GM12878 (cell line): Measurements from ENCODE around the gene HTT-AS. TPM values are rescaled to one million over a fixed set of nuclear protein-coding genes. Genes with fewer than 3 reads are reported as not detected.

Experiments used
- ATAC-seq: fragments of 200-7000 bp; cut with Tn5 transposase; 3 replicates; pipeline ENCODE4 v1.9.1; 2020; ENCODE audit warnings: mild to moderate bottlenecking, moderate library complexity
- BruUV-seq: library from RNA; stranded (reverse); fragments of 400-500 nt; replicated peaks from 2 replicates; lab custom pipeline; 2021; lab: Mats Ljungman, UMichigan
- CTCF ChIA-PET: fragments of 300-600 bp; sonication (Branson Sonifier 250); formaldehyde crosslinking; extraction: SDS; loops from one replicate; lab custom pipeline; 2021; ENCODE audit warnings: inconsistent platforms; lab: Yijun Ruan, JAX
- POLR2A ChIA-PET: fragments of 350-600 bp; formaldehyde crosslinking; extraction: SDS; loops from one replicate; lab custom pipeline; 2021; ENCODE audit warnings: inconsistent platforms; lab: Charles Lee
- RAD21 ChIA-PET: fragments of 300-600 bp; sonication (Branson Sonifier 250); formaldehyde crosslinking; loops from one replicate; lab custom pipeline; 2023; ENCODE audit warnings: antibody characterized with exemption; ENCODE audit not compliant: unreplicated experiment; lab: Charles Lee
- SMC1A ChIA-PET: fragments of 300-600 bp; sonication (Branson Sonifier 250); formaldehyde crosslinking; loops from one replicate; lab custom pipeline; 2023; ENCODE audit not compliant: unreplicated experiment, uncharacterized antibody; lab: Charles Lee
- DNase-seq: peaks from one replicate; pipeline ENCODE4 v3.0.0-alpha.2; 2011; ENCODE audit warnings: low read depth, low spot score
- FAIRE-seq: peaks from 3 replicates; lab custom pipeline; 2011; peaks lifted over from hg19 to GRCh38; lab: Jason Lieb, UNC
- H2AFZ ChIP-seq: 2 replicates; pipeline ENCODE4 v1.6.0; 2011; ENCODE audit warnings: low read depth, low read length, control low read depth; ENCODE audit not compliant: control insufficient read depth
- H3K27ac ChIP-seq: 2 replicates; pipeline ENCODE4 v1.5.1; 2011; ENCODE audit warnings: control low read depth; ENCODE audit not compliant: control insufficient read depth, insufficient read depth
- H3K27me3 ChIP-seq, 2 experiments: replicated peaks in 1 of 2; 2 replicates each; pipeline versions ENCODE4 v1.6.0 to v1.6.1; 2011; ENCODE audit warnings: low read length in 1 of 2; ENCODE audit not compliant: control insufficient read depth in 2 of 2, insufficient read depth in 2 of 2
- H3K36me3 ChIP-seq, 2 experiments: 2 replicates each; pipeline ENCODE4 v1.5.1; 2011; ENCODE audit warnings: low read length in 1 of 2; ENCODE audit not compliant: control insufficient read depth in 2 of 2, insufficient read depth in 2 of 2
- H3K4me1 ChIP-seq: 2 replicates; pipeline ENCODE4 v1.6.1; 2011; ENCODE audit warnings: mild to moderate bottlenecking, low read length, moderate library complexity, mixed read lengths; ENCODE audit not compliant: control insufficient read depth, insufficient read depth
- H3K4me2 ChIP-seq: 2 replicates; pipeline ENCODE4 v1.6.0; 2011; ENCODE audit warnings: control low read depth; ENCODE audit not compliant: control insufficient read depth, insufficient read depth
- H3K4me3 ChIP-seq: fragments of 200-600 bp; sonication (generic); 2 replicates; pipeline ENCODE4 v1.5.1; 2016
- H3K79me2 ChIP-seq: 2 replicates; pipeline ENCODE4 v1.6.0; 2011; ENCODE audit warnings: low read length; ENCODE audit not compliant: control insufficient read depth, insufficient read depth
- H3K9ac ChIP-seq: 2 replicates; pipeline ENCODE4 v1.8.0; 2011; ENCODE audit warnings: low read length, control low read depth, mixed read lengths; ENCODE audit not compliant: control insufficient read depth, insufficient read depth
- H3K9me3 ChIP-seq: replicated peaks from 3 replicates; pipeline ENCODE4 v1.5.1; 2011; ENCODE audit warnings: mild to moderate bottlenecking, low read length; ENCODE audit not compliant: control insufficient read depth, insufficient read depth
- H4K20me1 ChIP-seq: 2 replicates; pipeline ENCODE4 v1.6.0; 2011; ENCODE audit not compliant: control insufficient read depth, insufficient read depth
- FOS ChIP-seq: IDR thresholded peaks from 3 replicates; pipeline ENCODE4 v1.6.1; 2011; ENCODE audit warnings: borderline replicate concordance; ENCODE audit not compliant: insufficient read length; ENCODE audit errors: extremely low read depth
- HDAC2 ChIP-seq: fragments of 200-600 bp; sonication (generic); IDR thresholded peaks from 2 replicates; pipeline ENCODE4 v1.6.1; 2017
- IKZF2 ChIP-seq, 2 experiments: fragments of 450-650 bp; IDR thresholded peaks; 2 replicates each; pipeline ENCODE4 v1.6.1; 2017; ENCODE audit warnings: mild to moderate bottlenecking in 2 of 2, moderate library complexity in 2 of 2
- NBN ChIP-seq: fragments of 450-650 bp; IDR thresholded peaks from 2 replicates; pipeline ENCODE4 v1.6.1; 2016
- POLR2A ChIP-seq: IDR thresholded peaks from 2 replicates; pipeline ENCODE4 v1.6.1; 2011; ENCODE audit warnings: low read depth, mild to moderate bottlenecking, low read length
- RAD21 ChIP-seq: IDR thresholded peaks from 2 replicates; pipeline ENCODE4 v1.6.1; 2011; ENCODE audit warnings: mild to moderate bottlenecking, low read depth, low read length, moderate library complexity; ENCODE audit not compliant: insufficient read depth
- RBBP5 ChIP-seq: fragments of 200-600 bp; sonication (generic); conservative IDR thresholded peaks from 2 replicates; pipeline ENCODE4 v1.6.1; 2016
- SIX5 ChIP-seq: IDR thresholded peaks from 2 replicates; pipeline ENCODE4 v1.6.1; 2011; ENCODE audit warnings: mild to moderate bottlenecking, low read depth, low read length, moderate library complexity; ENCODE audit not compliant: severe bottlenecking
- SMAD1 ChIP-seq: fragments of 450-650 bp; IDR thresholded peaks from 2 replicates; pipeline ENCODE4 v1.6.1; 2018; ENCODE audit warnings: mild to moderate bottlenecking, low read depth; ENCODE audit not compliant: partially characterized antibody
- TCF7 ChIP-seq: IDR thresholded peaks from 2 replicates; pipeline ENCODE4 v1.6.1; 2014; ENCODE audit warnings: antibody characterized with exemption, borderline replicate concordance
- WGBS: methylation state at CpG from one replicate; pipeline ENCODE4 v1.1.6; 2016; ENCODE audit warnings: low lambda C conversion rate; ENCODE audit not compliant: insufficient replicate concordance, insufficient coverage; ENCODE audit errors: missing lambda C conversion rate; 5-methylcytosine and 5-hydroxymethylcytosine counted together
- in situ Hi-C: fragments of 300-500 bp; cut with MboI; formaldehyde crosslinking; loops from 9 replicates; pipeline ENCODE4 v1.14.3; 2018; ENCODE audit warnings: mixed read lengths
- intact Hi-C: fragments of 100-400 bp; cut with micrococcal nuclease; formaldehyde crosslinking; loops from one replicate; pipeline ENCODE4 v1.14.2; 2022; ENCODE audit not compliant: unreplicated experiment
- polyA plus RNA-seq, 11 experiments: library from polyadenylated mRNA; depleted of rRNA in 4 of 11; unstranded in 6 of 11; stranded (reverse) in 5 of 11; fragments of >200 nt; fragmentation: Nextera tagmentation in 4 of 11; fragmentation: Illumina TruSeq in 1 of 11; extraction: Ambion mirVana in 4 of 11; extraction: Trizol in 1 of 11; gene quantifications; 1 replicate in 1 of 11; 2 replicates in 10 of 11; pipeline versions ENCODE4 v1.2.1 to v1.2.3, GENCODE V29; 2011 to 2016; ENCODE audit warnings: inconsistent platforms in 2 of 11, missing spikeins in 2 of 11, low read depth in 1 of 11
- total RNA-seq, 4 experiments: library from RNA; depleted of rRNA in 3 of 4; stranded (reverse); fragments of >200 nt in 3 of 4; fragmentation: Illumina TruSeq in 1 of 4; extraction: Trizol in 1 of 4; gene quantifications; 2 replicates each; pipeline versions ENCODE4 v1.2.1 to v1.2.3, GENCODE V29; 2013 to 2021
- TF ChIP-seq, protein P1 (sequence below): fragments of 450-650 bp; IDR thresholded peaks from 2 replicates; pipeline ENCODE4 v1.6.1; 2017; ENCODE audit warnings: mild to moderate bottlenecking, moderate library complexity
- TF ChIP-seq, protein P2 (sequence below): fragments of 450-650 bp; formaldehyde crosslinking; IDR thresholded peaks from 2 replicates; pipeline ENCODE4 v1.4.0; 2020; ENCODE audit warnings: mild to moderate bottlenecking, moderate library complexity
- TF ChIP-seq, protein P3 (sequence below): IDR thresholded peaks from 2 replicates; pipeline ENCODE4 v1.6.1; 2012; ENCODE audit warnings: low read depth, low read length, improper control_type of control experiment

HTT-AS gene
- total and polyA plus RNA-seq, 10 of the 15 experiments (the other 5 are each of a cell fraction or from before 2014, with no cell fraction given): not detected

DNA sequence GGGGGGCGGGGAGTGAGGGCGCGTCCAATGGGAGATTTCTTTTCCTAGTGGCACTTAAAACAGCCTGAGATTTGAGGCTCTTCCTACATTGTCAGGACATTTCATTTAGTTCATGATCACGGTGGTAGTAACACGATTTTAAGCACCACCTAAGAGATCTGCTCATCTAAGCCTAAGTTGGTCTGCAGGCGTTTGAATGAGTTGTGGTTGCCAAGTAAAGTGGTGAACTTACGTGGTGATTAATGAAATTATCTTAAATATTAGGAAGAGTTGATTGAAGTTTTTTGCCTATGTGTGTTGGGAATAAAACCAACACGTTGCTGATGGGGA, 1.3 kb upstream of the HTT-AS start (continued):
- peak; percentile 36 for TF ChIP-seq SMAD1
- TF ChIP-seq IKZF2 (IDR thresholded peaks at IDR 0.05): no peak; a peak in 1 of 4 replicates
- no peak for TF ChIP-seq RBBP5
- TF ChIP-seq, all 136 proteins: peak for 6

DNA sequence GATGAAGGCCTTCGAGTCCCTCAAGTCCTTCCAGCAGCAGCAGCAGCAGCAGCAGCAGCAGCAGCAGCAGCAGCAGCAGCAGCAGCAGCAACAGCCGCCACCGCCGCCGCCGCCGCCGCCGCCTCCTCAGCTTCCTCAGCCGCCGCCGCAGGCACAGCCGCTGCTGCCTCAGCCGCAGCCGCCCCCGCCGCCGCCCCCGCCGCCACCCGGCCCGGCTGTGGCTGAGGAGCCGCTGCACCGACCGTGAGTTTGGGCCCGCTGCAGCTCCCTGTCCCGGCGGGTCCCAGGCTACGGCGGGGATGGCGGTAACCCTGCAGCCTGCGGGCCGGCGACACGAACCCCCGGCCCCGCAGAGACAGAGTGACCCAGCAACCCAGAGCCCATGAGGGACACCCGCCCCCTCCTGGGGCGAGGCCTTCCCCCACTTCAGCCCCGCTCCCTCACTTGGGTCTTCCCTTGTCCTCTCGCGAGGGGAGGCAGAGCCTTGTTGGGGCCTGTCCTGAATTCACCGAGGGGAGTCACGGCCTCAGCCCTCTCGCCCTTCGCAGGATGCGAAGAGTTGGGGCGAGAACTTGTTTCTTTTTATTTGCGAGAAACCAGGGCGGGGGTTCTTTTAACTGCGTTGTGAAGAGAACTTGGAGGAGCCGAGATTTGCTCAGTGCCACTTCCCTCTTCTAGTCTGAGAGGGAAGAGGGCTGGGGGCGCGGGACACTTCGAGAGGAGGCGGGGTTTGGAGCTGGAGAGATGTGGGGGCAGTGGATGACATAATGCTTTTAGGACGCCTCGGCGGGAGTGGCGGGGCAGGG, 711 bp upstream of the HTT-AS start:
- Histone ChIP-seq H3K4me2 (peak overlapping the region; percentile 49), H3K27me3 (no peaks in the 10 kb centered on the region), H3K4me1 (peaks cover 9% of the 10 kb centered on the region), H3K4me3 (peak overlapping the region; percentile 100), H4K20me1 (no peaks in the 10 kb centered on the region), H3K36me3 (no peaks in the 10 kb centered on the region), H3K9me3 (no peaks in the 10 kb centered on the region), H2AFZ (peak overlapping the region; percentile 21; the same call in 1 of the 2 replicates), H3K79me2 (peaks cover 49% of the 10 kb centered on the region), H3K9ac (peak overlapping the region; percentile 93), H3K27ac (peak overlapping the region; percentile 94)
- FAIRE-seq (peak; percentile 41), DNase-seq (no peak), ATAC-seq (peak; percentile 17)
- BruUV-seq: TSS peak; percentile 94
- SMC1A ChIA-PET: interaction anchor here (1.5 kb wide), 1 partner anchor 31 kb away, joined by 3 read pairs; no protein-coding TSS in a partner anchor
- POLR2A ChIA-PET: interaction anchor here (0.9 to 2.7 kb wide), 7 partner anchors 8 to 139 kb away, joined by 3 to 7 read pairs (median 4); no protein-coding TSS in a partner anchor
- in situ Hi-C loops (no loop called here), intact Hi-C loops (loop anchor here (10.0 kb wide), 1 partner anchor 810 kb away; the partner anchor contains the start of gene MXD4)
- RAD21 ChIA-PET: interaction anchor here (0.7 to 1.2 kb wide), 3 partner anchors 27 to 33 kb away, joined by 3 to 4 read pairs (median 3); no protein-coding TSS in a partner anchor
- CTCF ChIA-PET: interaction anchor here (0.9 kb wide), 1 partner anchor 140 kb away, joined by 3 read pairs; no protein-coding TSS in a partner anchor
- 0% methylated on average over 31 of the region's 60 CpGs for WGBS
- TF ChIP-seq, protein P1, sequence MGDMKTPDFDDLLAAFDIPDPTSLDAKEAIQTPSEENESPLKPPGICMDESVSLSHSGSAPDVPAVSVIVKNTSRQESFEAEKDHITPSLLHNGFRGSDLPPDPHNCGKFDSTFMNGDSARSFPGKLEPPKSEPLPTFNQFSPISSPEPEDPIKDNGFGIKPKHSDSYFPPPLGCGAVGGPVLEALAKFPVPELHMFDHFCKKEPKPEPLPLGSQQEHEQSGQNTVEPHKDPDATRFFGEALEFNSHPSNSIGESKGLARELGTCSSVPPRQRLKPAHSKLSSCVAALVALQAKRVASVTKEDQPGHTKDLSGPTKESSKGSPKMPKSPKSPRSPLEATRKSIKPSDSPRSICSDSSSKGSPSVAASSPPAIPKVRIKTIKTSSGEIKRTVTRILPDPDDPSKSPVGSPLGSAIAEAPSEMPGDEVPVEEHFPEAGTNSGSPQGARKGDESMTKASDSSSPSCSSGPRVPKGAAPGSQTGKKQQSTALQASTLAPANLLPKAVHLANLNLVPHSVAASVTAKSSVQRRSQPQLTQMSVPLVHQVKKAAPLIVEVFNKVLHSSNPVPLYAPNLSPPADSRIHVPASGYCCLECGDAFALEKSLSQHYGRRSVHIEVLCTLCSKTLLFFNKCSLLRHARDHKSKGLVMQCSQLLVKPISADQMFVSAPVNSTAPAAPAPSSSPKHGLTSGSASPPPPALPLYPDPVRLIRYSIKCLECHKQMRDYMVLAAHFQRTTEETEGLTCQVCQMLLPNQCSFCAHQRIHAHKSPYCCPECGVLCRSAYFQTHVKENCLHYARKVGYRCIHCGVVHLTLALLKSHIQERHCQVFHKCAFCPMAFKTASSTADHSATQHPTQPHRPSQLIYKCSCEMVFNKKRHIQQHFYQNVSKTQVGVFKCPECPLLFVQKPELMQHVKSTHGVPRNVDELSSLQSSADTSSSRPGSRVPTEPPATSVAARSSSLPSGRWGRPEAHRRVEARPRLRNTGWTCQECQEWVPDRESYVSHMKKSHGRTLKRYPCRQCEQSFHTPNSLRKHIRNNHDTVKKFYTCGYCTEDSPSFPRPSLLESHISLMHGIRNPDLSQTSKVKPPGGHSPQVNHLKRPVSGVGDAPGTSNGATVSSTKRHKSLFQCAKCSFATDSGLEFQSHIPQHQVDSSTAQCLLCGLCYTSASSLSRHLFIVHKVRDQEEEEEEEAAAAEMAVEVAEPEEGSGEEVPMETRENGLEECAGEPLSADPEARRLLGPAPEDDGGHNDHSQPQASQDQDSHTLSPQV: no peak
- TF ChIP-seq TCF7: no peak
- no peak for TF ChIP-seq SMAD1
- TF ChIP-seq HDAC2: no peak
- TF ChIP-seq, protein P2, sequence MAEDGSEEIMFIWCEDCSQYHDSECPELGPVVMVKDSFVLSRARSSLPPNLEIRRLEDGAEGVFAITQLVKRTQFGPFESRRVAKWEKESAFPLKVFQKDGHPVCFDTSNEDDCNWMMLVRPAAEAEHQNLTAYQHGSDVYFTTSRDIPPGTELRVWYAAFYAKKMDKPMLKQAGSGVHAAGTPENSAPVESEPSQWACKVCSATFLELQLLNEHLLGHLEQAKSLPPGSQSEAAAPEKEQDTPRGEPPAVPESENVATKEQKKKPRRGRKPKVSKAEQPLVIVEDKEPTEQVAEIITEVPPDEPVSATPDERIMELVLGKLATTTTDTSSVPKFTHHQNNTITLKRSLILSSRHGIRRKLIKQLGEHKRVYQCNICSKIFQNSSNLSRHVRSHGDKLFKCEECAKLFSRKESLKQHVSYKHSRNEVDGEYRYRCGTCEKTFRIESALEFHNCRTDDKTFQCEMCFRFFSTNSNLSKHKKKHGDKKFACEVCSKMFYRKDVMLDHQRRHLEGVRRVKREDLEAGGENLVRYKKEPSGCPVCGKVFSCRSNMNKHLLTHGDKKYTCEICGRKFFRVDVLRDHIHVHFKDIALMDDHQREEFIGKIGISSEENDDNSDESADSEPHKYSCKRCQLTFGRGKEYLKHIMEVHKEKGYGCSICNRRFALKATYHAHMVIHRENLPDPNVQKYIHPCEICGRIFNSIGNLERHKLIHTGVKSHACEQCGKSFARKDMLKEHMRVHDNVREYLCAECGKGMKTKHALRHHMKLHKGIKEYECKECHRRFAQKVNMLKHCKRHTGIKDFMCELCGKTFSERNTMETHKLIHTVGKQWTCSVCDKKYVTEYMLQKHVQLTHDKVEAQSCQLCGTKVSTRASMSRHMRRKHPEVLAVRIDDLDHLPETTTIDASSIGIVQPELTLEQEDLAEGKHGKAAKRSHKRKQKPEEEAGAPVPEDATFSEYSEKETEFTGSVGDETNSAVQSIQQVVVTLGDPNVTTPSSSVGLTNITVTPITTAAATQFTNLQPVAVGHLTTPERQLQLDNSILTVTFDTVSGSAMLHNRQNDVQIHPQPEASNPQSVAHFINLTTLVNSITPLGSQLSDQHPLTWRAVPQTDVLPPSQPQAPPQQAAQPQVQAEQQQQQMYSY (CRISPR knock-in tag): no peak
- TF ChIP-seq NBN: 0 out of 2 replicates have a peak, but pooled peaks have one; percentile 18
- no peak for TF ChIP-seq FOS
- peak; percentile 90 for TF ChIP-seq POLR2A
- no peak for TF ChIP-seq SIX5
- no peak for TF ChIP-seq RAD21
- TF ChIP-seq, protein P3, sequence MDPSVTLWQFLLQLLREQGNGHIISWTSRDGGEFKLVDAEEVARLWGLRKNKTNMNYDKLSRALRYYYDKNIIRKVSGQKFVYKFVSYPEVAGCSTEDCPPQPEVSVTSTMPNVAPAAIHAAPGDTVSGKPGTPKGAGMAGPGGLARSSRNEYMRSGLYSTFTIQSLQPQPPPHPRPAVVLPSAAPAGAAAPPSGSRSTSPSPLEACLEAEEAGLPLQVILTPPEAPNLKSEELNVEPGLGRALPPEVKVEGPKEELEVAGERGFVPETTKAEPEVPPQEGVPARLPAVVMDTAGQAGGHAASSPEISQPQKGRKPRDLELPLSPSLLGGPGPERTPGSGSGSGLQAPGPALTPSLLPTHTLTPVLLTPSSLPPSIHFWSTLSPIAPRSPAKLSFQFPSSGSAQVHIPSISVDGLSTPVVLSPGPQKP: no peak
